Coronary artery (tissue), 2 donors: ENCODE measurements around the gene BBS1.

Source experiments
- DNase-seq: peaks from one replicate; pipeline ENCODE4 v3.0.0-alpha.2; 2017; ENCODE audit warnings: low spot score
- H3K27ac ChIP-seq, 2 donors: fragments of 200-600 bp; sonication (generic); one replicate each; pipeline ENCODE4 v1.5.1; 2016 to 2019
- H3K4me3 ChIP-seq: fragments of 200-600 bp; sonication (generic); 2 replicates; pipeline ENCODE4 v1.5.1; 2016; ENCODE audit warnings: mild to moderate bottlenecking, moderate library complexity
- TF ChIP-seq, protein P1 (sequence below): fragments of 200-600 bp; sonication (generic); IDR thresholded peaks from one replicate; pipeline ENCODE4 v1.5.1; 2019; ENCODE audit warnings: antibody characterized with exemption

Gene BBS1

DNA sequence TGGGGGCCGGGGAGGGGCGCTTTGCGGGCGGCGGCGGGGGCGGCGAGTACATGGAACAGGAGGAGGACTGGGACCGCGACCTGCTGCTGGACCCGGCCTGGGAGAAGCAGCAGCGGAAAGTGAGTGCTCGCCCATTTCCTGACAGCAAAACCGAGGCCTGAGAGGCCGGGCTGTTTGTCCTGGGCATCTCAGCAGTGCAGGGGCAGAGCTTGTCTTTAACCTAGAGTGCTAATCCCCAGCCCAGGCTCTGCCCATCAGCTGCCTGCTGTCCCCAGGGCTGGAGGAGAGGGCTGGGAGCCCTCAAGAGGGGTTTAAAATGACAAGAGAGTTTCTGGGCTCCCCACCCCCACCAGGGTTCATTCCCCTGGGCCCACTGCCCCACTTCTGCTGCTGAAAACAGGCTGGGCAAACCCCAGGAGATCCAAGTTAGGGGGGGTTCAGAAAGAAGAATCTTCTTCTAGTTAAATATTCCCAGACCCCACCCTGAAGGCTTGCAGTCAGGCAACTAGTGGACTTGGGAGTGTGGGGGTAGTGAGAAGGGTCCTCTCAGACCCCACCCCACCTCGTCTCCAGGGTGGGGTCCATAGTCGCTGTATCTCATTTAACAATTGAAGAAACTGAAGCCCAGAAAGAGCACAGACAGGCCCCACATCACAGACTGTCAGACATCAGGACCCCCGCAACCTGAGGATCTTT is 36.7 kb downstream of the BBS1 start:
- peak overlapping the region; percentile 97 for H3K4me3 ChIP-seq
- peak overlapping the region in 1 of 2 donors; percentile 89 for H3K27ac ChIP-seq

DNA sequence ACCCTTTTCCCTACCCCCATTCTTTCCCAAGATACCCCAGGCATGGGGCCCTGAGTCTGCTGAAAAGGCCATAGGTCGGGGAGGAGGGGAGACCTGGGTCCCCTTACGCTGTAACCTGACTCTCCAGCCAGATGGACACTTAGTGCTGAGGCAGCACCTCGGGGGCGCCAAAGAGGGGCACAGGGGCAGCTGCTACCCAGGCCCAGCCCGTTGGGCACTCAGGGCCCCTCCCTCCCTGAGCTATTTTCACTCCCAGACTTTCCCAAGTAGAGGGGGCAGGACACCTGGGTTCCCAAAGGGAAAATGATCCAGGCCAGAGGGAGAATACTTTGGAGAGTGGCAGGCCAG is 37.2 kb downstream of the BBS1 start:
- DNase-seq = no peak

More for the DNA sequence above, 36.7 kb downstream of the BBS1 start:
- TF ChIP-seq, protein P1, sequence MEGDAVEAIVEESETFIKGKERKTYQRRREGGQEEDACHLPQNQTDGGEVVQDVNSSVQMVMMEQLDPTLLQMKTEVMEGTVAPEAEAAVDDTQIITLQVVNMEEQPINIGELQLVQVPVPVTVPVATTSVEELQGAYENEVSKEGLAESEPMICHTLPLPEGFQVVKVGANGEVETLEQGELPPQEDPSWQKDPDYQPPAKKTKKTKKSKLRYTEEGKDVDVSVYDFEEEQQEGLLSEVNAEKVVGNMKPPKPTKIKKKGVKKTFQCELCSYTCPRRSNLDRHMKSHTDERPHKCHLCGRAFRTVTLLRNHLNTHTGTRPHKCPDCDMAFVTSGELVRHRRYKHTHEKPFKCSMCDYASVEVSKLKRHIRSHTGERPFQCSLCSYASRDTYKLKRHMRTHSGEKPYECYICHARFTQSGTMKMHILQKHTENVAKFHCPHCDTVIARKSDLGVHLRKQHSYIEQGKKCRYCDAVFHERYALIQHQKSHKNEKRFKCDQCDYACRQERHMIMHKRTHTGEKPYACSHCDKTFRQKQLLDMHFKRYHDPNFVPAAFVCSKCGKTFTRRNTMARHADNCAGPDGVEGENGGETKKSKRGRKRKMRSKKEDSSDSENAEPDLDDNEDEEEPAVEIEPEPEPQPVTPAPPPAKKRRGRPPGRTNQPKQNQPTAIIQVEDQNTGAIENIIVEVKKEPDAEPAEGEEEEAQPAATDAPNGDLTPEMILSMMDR = no peak
- DNase-seq = no peak

DNA sequence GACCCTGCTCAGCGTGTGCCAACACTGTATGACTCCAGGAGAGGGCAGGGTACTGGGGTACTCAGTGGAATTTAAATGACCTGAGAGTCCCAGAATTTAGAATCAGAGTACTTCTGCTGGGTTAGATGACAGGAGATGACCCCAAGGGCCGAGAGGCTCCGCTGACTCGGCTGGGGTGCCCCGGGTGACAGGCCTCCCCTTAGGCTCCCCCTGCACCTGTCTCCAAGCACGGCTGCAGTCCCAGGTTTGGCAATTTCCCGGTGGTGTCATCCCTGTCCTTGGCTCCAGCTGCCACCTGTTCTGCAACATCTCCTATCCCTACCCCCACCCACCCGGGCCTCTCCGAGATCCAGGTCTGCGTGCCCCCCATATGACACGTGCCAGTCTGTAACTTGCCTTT is 37.6 kb downstream of the BBS1 start:
- no peak overlapping the region for H3K4me3 ChIP-seq
- no peak for DNase-seq
- no peak overlapping the region for H3K27ac ChIP-seq
- TF ChIP-seq, protein P1 = no peak

More for the DNA sequence above, 37.2 kb downstream of the BBS1 start:
- peak overlapping the region in 1 of 2 donors; percentile 89 for H3K27ac ChIP-seq
- TF ChIP-seq, protein P1 = no peak
- no peak overlapping the region for H3K4me3 ChIP-seq

DNA sequence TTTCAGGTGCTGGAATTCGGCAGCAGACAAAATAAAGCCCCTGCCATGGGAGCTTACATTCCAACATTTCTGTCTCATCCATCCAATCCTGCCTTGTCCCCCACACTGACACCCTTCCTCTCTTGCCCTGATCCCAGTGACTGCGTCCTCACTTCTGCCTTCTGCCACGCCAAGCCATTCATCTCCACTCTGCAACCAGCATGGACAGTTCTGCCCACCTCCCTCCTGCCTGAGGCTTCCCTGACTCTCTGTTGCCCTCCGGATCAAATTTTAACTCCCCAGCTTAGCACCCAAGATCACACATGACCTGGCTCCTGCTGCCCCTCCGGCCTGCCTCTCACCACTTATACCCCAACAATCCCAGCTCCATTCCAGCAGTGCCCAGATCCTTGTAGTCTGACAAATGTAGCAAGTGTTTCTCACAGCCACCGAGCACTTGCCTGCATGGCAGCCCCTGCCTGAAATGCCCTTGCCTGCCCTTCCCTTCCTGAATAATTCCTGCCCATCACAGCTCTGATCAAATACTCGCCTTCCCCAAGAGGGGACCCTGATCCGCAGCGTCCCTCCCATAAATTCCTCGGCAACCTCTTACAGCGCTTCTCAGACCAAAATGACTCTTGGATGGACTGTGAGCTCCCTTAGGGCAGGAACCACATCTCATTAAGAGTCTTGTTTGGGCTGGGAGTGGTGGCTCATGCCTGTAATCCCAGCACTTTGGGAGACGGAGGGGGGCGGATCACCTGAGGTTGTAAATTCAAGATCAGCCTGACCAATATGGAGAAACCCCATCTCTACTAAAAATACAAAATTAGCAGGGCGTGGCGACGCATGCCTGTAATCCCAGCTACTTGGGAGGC is 38.6 kb downstream of the BBS1 start:
- Histone ChIP-seq H3K27ac (no peak overlapping the region), H3K4me3 (no peak overlapping the region)
- DNase-seq = no peak
- TF ChIP-seq, protein P1 = no peak

DNA sequence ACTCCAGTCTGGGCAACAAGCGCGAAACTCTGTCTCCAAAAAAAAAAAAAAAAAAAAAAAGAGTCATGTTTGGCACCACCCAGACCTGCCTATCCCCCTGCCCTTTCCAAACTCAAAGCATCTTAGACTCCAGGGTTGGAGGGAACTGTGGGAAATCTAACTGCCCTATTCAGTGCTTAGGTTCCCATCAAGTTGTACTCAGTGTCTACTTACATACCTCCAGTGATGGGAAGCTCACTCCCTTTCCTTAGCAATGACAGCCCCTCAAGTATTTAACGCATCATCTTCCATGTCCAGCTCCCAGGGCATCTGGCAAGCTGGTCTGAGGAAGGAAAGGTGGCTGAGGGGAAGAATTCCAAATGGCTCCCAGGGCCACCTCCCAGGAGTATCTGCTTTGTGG is 39.3 kb downstream of the BBS1 start:
- no peak for DNase-seq
- TF ChIP-seq, protein P1 = no peak
- Histone ChIP-seq H3K27ac (no peak overlapping the region), H3K4me3 (no peak overlapping the region)

DNA sequence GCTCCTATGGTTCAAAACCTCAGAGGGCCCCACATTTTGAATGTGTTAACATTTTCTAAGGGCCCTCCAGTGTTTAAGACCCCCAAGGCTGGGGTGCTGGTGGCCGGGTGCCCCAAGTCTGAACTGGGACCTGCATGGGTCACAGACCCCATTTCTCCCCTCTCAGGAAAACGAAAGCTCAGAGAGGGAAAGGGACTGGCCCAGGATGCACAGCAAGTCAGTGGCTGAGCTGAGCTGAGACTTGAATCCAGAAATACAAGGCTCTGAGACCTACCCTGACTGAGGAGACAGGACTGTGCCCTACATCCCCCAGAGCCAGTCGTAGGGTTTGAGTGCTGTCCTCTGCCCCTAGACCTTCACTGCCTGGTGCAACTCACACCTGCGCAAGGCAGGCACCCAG is 40.5 kb downstream of the BBS1 start:
- no peak overlapping the region for H3K4me3 ChIP-seq
- no peak overlapping the region for H3K27ac ChIP-seq
- DNase-seq = no peak
- TF ChIP-seq, protein P1 = no peak

DNA sequence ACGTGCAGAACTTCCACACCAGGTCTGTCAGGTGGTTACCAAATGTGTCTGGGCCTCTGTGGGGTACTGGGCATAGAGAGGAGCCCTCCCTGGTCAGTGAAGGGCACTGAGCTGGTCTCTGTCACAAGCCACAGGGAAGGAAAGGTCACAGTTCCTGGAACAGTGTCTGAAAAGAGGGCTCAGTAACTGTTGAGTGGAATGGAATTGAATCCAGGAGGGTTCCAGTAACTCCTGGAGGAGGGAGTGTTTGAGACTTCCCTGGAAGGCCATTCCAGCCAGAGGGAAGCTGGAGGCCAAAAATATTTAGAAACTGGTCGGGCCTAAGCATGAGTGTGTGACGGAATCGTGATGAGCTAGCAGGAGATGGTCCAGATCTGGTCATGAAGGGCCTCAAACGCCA is 44.2 kb downstream of the BBS1 start:
- DNase-seq = no peak
- TF ChIP-seq, protein P1 = no peak
- Histone ChIP-seq H3K4me3 (no peak overlapping the region), H3K27ac (peak overlapping the region in 1 of 2 donors; percentile 35)
